Activated naive CD4-positive, alpha-beta T cell treated with anti-CD3 and anti-CD28 coated beads for 36 hours (primary cell): ENCODE measurements around the gene RGS3. TPM values are rescaled to one million over a fixed set of nuclear protein-coding genes. Genes with fewer than 3 reads are reported as not detected.

Experiments
- CTCF ChIA-PET: fragments of 350-600 bp; sonication (Branson Sonifier 250); formaldehyde crosslinking; loops from one replicate; lab custom pipeline; 2021; ENCODE audit warnings: antibody characterized with exemption; lab: Charles Lee
- DNase-seq: peaks from one replicate; pipeline ENCODE4 v3.0.0-alpha.2; 2020
- H3K27ac Mint-ChIP-seq: one replicate; pipeline ENCODE4 v1.8.0; 2021; ENCODE audit warnings: mild to moderate bottlenecking, mixed read lengths
- H3K27me3 Mint-ChIP-seq: one replicate; pipeline ENCODE4 v1.8.0; 2021; ENCODE audit warnings: low read depth, mixed read lengths
- H3K36me3 Mint-ChIP-seq: one replicate; pipeline ENCODE4 v1.8.0; 2021; ENCODE audit warnings: low read depth, mixed read lengths
- H3K4me1 Mint-ChIP-seq: one replicate; pipeline ENCODE4 v1.8.0; 2021; ENCODE audit warnings: low read depth, mixed read lengths
- H3K4me3 Mint-ChIP-seq: one replicate; pipeline ENCODE4 v1.8.0; 2021; ENCODE audit warnings: mild to moderate bottlenecking, moderate library complexity, mixed read lengths
- H3K9me3 Mint-ChIP-seq: one replicate; pipeline ENCODE4 v1.8.0; 2021; ENCODE audit warnings: mixed read lengths
- intact Hi-C: fragments of 100-400 bp; cut with micrococcal nuclease; formaldehyde crosslinking; loops from one replicate; pipeline ENCODE4 v1.15.1; 2023
- total RNA-seq, 2 experiments: library from RNA; stranded (reverse); gene quantifications; one replicate each; pipeline ENCODE4 v1.2.3, GENCODE V29; 2021

The RGS3 gene
- total RNA-seq, 2 experiments from 2014 or later = 11.9 to 12.6 TPM

DNA sequence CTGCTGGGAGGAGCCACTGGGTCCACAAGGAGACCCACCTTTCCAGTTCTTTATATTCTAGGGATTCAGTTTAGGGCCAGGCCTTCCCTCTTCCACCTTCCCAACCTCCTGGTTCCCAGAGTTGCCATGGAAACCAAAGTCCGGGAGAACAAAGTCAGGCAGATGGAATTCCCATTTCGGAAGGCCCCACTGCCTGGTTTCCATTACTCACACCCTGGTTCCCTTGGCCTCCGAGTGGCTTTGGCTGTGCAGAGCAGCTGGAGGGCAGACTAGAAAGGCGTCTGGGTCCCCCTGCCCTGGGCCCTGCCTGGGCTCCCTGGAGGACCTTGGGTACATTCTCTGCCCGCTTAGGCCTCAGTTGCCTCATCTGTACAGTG lies 136.1 kb downstream of the RGS3 start:
- CTCF ChIA-PET = interaction anchor here (1.4 to 20.1 kb wide), 2 partner anchors 23 to 59 kb away, joined by 3 to 440 read pairs; no protein-coding TSS in a partner anchor
- intact Hi-C loops = no loop called here
- no peak for DNase-seq

GRCh38 chr9:113600023-113600823 lies 136.7 kb downstream of the RGS3 start:
- Mint-ChIP-seq H3K4me3 (no peak overlapping the region), H3K27ac (no peak overlapping the region), H3K4me1 (peaks cover 4% of the 10 kb centered on the region), H3K9me3 (no peaks in the 10 kb centered on the region), H3K27me3 (no peaks in the 10 kb centered on the region), H3K36me3 (peaks cover 4% of the 10 kb centered on the region)
- intact Hi-C loops = no loop called here
- CTCF ChIA-PET = interaction anchor here (1.4 to 20.1 kb wide), 3 partner anchors 7 to 58 kb away, joined by 3 to 440 read pairs (median 8); no protein-coding TSS in a partner anchor
- DNase-seq = no peak

More for the DNA sequence above, 136.1 kb downstream of the RGS3 start:
- Mint-ChIP-seq H3K9me3 (no peaks in the 10 kb centered on the region), H3K27me3 (no peaks in the 10 kb centered on the region), H3K36me3 (peaks cover 4% of the 10 kb centered on the region), H3K27ac (no peak overlapping the region), H3K4me3 (no peak overlapping the region), H3K4me1 (peaks cover 4% of the 10 kb centered on the region)

DNA sequence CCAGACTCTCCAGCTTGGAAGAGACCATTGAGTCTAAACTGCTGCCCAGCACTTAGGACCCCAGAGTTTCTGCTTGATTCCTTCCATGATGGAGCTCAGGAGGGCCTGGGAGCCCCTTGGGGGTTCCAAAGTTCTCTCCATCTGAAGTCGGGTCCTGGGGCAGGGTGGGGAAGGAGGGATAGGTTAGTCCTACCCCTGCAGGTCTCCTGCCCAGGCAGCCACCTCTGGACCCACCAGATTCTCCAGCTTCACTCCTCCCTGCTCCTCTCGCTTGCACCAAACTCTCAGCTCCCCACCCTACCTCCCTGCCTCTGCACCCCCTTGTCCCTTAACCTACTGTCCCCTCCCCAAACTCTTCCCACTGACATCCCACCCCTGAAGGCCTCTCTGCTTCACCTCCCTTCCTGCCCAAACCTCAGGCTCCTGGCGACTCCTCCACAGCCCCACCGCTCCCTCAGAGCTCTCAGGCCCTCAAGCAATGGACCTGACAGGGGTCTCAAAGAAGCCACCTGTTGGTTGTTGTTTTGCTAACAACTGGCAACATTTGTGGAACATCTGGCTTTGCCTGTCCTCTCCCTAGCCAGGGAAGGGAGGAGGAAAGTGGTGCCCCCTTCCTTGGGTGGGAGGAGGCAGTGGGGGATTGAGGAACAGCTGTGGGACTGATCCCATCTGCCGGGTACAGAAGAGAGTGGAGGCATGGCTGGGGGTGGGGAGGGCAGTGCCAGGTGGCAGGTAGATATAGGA lies 137.5 kb downstream of the RGS3 start:
- no peak overlapping the region for H3K4me3 Mint-ChIP-seq
- intact Hi-C loops = no loop called here
- no peaks in the 10 kb centered on the region for H3K27me3 Mint-ChIP-seq
- CTCF ChIA-PET = interaction anchor here (0.7 to 20.1 kb wide), 5 partner anchors 8 to 200 kb away, joined by 3 to 440 read pairs (median 5); partner anchors contain the start of gene ALAD
- peaks cover 4% of the 10 kb centered on the region for H3K36me3 Mint-ChIP-seq
- no peak for DNase-seq
- no peak overlapping the region for H3K27ac Mint-ChIP-seq
- peaks cover 4% of the 10 kb centered on the region for H3K4me1 Mint-ChIP-seq
- no peaks in the 10 kb centered on the region for H3K9me3 Mint-ChIP-seq

- no peak overlapping the region for H3K27ac Mint-ChIP-seq
- peaks cover 4% of the 10 kb centered on the region for H3K4me1 Mint-ChIP-seq
- CTCF ChIA-PET = interaction anchor here (0.7 to 2.7 kb wide), 7 partner anchors 9 to 201 kb away, joined by 3 to 11 read pairs (median 5); partner anchors contain the start of gene ALAD
- no peaks in the 10 kb centered on the region for H3K9me3 Mint-ChIP-seq
- intact Hi-C loops = loop anchor here (1.0 kb wide), 1 partner anchor 8 kb away; no protein-coding TSS in a partner anchor
- H3K4me3 Mint-ChIP-seq = no peak overlapping the region
- peaks cover 2% of the 10 kb centered on the region for H3K36me3 Mint-ChIP-seq
- no peaks in the 10 kb centered on the region for H3K27me3 Mint-ChIP-seq
- no peak for DNase-seq
Observed at GRCh38 chr9:113601656-113602055, 138.1 kb downstream of the RGS3 start.

DNA sequence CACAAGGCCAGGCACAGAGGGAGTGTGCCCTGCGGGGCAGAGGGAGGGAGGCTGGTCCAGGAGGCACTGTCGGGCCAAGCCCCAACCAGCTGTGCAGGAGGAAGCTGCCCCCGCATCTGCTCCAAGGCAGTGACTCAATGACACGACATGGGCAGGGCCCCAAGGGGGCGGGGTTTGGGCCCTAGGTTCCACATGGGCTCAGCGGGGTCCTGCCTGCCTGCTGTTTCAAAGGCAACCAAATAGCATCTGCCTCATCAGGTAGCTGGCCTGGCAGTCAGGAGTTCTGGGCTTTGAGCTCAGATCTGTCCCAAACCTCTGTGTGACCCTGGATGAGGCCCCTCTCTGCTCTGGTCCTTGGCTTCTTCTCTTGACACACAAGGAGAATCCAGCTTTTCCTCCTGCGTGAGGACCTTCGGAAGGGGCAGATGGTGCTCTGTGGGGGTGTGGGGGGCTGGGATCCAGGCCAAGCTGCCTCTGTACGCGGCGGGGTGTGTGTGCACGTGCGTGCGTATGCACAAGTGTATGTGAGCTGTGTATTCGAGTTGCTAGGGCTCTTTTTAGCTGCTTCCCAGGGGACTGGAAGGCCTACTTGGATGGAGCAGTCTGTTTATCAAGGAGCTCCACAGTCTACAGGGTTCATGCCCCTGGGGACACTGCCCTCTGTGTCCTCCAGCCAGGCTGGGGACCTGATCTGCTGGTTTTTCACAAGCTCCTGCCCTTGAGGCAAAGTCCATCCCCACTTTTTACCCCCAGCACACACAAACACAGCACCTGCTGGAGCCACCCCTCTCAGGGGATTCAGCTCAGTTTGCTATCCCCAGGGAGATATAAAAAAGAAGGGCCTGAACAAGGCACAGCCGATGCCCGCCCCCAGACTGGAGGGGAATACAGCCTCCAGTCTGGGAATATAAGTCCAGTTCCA lies 138.9 kb downstream of the RGS3 start:
- Mint-ChIP-seq H3K4me3 (no peak overlapping the region), H3K36me3 (no peaks in the 10 kb centered on the region), H3K4me1 (peaks cover 4% of the 10 kb centered on the region), H3K27ac (no peak overlapping the region), H3K9me3 (no peaks in the 10 kb centered on the region), H3K27me3 (no peaks in the 10 kb centered on the region)
- CTCF ChIA-PET = interaction anchor here (0.8 to 2.7 kb wide), 8 partner anchors 10 to 201 kb away, joined by 3 to 11 read pairs (median 5); partner anchors contain the start of gene ALAD
- intact Hi-C loops = loop anchor here (1.0 kb wide), 1 partner anchor 9 kb away; no protein-coding TSS in a partner anchor
- DNase-seq = peak; percentile 79

DNA sequence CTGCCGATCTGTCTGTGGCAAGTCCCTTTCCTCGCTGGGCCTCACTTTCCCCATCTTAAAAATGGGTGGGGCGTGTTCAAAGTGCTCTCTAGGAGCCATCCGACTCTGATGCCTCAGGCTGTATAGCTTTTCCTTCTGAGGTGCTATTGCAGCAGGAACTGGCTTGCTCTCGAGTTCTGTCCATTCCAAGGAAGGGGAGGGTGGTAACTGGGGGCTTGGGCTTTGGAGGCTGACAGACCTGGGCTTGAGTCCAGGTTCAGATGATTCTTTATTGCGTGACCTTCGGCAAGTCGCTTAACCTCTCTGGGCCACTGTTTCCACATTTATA lies 139.5 kb downstream of the RGS3 start:
- Mint-ChIP-seq H3K27ac (no peak overlapping the region), H3K36me3 (no peaks in the 10 kb centered on the region), H3K27me3 (no peaks in the 10 kb centered on the region), H3K4me3 (no peak overlapping the region), H3K9me3 (no peaks in the 10 kb centered on the region), H3K4me1 (peaks cover 4% of the 10 kb centered on the region)
- DNase-seq = no peak
- CTCF ChIA-PET = interaction anchor here (0.6 to 2.7 kb wide), 7 partner anchors 10 to 194 kb away, joined by 3 to 11 read pairs (median 3); no protein-coding TSS in a partner anchor
- intact Hi-C loops = no loop called here

DNA sequence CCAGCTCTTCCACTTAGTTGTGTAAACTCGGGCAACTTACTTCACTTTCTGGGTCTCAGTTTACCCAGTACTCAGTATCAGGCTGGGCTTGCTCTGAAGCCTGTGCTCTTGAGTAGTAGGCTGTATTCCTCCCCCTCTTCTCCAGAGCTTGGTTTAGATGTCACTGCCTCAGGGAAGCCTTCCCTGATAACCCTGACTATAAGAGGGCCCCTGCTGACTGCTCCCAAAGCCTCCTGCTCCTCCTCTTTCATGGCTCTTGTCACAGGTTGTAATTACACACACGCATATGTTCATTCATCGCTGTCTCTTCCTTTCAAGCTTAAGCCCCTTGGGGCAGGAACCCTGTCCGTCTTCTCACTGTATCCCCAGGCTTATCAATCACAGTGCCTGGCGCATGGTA lies 140.2 kb downstream of the RGS3 start:
- H3K4me3 Mint-ChIP-seq = no peak overlapping the region
- intact Hi-C loops = no loop called here
- CTCF ChIA-PET = interaction anchor here (0.6 to 2.2 kb wide), 4 partner anchors 12 to 110 kb away, joined by 3 to 11 read pairs (median 3); no protein-coding TSS in a partner anchor
- H3K4me1 Mint-ChIP-seq = peaks cover 4% of the 10 kb centered on the region
- no peaks in the 10 kb centered on the region for H3K36me3 Mint-ChIP-seq
- H3K27me3 Mint-ChIP-seq = no peaks in the 10 kb centered on the region
- H3K9me3 Mint-ChIP-seq = no peaks in the 10 kb centered on the region
- no peak for DNase-seq
- H3K27ac Mint-ChIP-seq = no peak overlapping the region

- H3K27me3 Mint-ChIP-seq = no peaks in the 10 kb centered on the region
- intact Hi-C loops = no loop called here
- H3K36me3 Mint-ChIP-seq = no peaks in the 10 kb centered on the region
- no peak overlapping the region for H3K4me3 Mint-ChIP-seq
- no peak overlapping the region for H3K27ac Mint-ChIP-seq
- H3K4me1 Mint-ChIP-seq = peaks cover 4% of the 10 kb centered on the region
- CTCF ChIA-PET = interaction anchor here (1.2 to 1.9 kb wide), 3 partner anchors 12 to 51 kb away, joined by 3 to 4 read pairs (median 3); no protein-coding TSS in a partner anchor
- H3K9me3 Mint-ChIP-seq = no peaks in the 10 kb centered on the region
- DNase-seq = no peak
Observed at GRCh38 chr9:113604393-113604792, 140.9 kb downstream of the RGS3 start.

- Mint-ChIP-seq H3K4me3 (no peak overlapping the region), H3K4me1 (peaks cover 4% of the 10 kb centered on the region), H3K27me3 (no peaks in the 10 kb centered on the region), H3K9me3 (no peaks in the 10 kb centered on the region), H3K36me3 (no peaks in the 10 kb centered on the region), H3K27ac (no peak overlapping the region)
- no peak for DNase-seq
- CTCF ChIA-PET = interaction anchor here (0.6 to 3.0 kb wide), 6 partner anchors 15 to 208 kb away, joined by 3 to 15 read pairs (median 4); no protein-coding TSS in a partner anchor
- intact Hi-C loops = no loop called here
Observed at GRCh38 chr9:113606510-113606909, 143.0 kb downstream of the RGS3 start.

- Mint-ChIP-seq H3K27ac (no peak overlapping the region), H3K4me3 (no peak overlapping the region), H3K27me3 (no peaks in the 10 kb centered on the region), H3K4me1 (no peaks in the 10 kb centered on the region), H3K9me3 (no peaks in the 10 kb centered on the region), H3K36me3 (no peaks in the 10 kb centered on the region)
- intact Hi-C loops = no loop called here
- CTCF ChIA-PET = no interaction called here
- no peak for DNase-seq
Observed at GRCh38 chr9:113608082-113608685, 144.7 kb downstream of the RGS3 start.
